ENCODE results near the gene ALX4.

Gene ALX4

DNA sequence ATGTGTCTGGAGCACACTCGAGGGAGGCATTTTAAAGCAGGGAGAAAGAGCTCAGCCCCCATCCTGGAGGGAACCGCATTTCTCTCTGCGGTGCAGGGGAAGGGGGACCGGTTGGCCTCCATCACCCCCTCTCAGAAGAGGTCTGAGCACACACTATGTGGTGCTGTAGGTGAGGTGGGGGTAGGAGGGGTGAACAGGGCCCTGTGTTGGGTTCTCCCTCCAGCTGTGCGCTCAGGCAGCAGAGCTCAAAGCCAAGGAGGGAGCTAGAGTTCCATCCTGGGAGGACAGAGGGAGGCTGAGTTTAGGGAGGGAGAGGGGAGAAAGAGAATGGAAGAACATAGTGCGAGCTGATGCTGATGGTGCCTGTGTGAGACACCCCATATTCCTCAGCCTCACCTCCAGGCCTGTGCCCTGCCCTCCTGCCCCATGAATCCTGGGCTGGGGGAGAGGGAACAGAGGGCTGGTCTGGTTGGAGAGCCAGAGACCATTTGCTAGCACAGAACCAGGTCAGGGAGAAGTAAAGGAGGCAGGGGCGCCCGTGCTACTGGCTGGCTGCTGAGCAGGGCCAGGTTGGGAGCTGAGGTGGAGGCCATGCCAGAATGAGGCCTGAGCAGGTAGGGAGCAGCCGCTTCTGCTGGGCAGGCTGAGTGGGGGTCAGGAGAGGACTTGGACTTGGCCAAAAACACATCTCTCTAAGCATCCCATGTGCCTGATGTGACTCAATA lies 43.7 kb downstream of the ALX4 start:
- peak in 1 of 2 experiments; percentile 3 for DNase-seq

DNA sequence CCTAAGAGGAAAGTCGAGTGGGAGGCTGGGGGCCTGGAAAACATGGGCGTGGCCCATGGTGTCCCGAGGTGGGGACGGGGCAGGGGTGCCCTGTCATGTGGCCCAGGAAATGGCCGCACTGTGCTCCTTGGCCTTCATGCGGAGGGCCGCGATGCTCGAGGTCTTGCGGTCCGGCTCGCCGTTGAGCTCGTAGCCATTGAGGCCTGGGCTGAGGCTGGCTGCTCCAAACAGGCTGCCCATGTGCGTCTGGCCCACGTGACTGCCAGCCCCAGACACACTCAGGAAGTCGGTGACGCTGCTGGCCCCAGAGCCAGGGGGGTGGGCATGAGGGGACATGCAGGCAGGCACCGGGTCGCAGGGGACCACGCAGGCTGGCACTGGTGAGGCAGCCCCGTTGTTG lies 45.2 kb downstream of the ALX4 start:
- no peak for DNase-seq

DNA sequence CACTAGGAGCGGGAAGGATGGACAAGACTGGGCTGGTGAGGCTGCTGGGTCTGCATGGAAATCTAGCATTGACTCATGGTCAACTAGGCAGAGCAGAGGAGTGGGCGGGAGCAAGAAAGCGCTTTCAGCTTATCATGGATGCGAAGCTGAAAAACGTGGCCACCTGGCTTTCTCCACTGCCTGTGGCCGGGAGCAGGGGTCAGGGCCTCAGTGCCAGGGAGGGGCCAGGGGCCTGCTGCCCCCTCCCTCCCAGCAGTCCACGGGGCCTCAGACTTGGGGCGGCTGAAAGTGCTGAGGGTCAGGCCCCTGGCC lies 45.5 kb downstream of the ALX4 start:
- DNase-seq = no peak

DNA sequence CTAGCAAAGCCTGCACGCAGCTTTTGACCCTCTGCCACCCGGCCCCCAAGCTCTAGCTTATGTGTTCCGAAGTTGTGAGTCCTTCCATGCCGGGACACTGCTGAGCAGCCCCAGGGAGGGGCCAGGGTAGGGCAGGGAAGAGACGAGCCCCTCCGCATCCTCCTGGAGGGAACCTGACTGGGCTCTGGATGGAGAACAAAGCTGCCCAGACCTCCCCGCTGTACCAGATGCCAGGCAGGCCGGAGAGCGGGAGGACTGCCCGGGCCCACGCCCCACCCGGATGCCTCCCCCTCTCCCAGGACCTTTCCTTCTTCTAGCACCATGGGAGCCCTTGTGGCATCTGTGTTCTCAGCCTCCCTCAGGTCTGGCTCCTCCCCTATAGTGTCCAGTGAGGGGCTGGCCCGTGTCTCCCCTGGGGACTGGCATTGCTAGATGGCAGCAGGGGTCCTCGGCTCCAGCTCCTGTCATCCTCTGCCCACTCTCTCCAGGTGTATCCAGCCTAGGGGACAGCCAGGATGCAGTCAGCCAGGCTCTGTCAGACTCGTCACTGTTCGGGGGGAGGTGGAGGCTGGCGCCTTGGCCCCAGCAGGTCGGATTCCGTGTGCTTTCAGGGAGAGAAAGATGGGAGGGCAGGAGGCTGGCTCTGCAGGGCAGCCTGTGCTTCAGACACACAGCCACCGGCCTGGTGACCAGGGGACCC lies 46.1 kb downstream of the ALX4 start:
- no peak for DNase-seq

DNA sequence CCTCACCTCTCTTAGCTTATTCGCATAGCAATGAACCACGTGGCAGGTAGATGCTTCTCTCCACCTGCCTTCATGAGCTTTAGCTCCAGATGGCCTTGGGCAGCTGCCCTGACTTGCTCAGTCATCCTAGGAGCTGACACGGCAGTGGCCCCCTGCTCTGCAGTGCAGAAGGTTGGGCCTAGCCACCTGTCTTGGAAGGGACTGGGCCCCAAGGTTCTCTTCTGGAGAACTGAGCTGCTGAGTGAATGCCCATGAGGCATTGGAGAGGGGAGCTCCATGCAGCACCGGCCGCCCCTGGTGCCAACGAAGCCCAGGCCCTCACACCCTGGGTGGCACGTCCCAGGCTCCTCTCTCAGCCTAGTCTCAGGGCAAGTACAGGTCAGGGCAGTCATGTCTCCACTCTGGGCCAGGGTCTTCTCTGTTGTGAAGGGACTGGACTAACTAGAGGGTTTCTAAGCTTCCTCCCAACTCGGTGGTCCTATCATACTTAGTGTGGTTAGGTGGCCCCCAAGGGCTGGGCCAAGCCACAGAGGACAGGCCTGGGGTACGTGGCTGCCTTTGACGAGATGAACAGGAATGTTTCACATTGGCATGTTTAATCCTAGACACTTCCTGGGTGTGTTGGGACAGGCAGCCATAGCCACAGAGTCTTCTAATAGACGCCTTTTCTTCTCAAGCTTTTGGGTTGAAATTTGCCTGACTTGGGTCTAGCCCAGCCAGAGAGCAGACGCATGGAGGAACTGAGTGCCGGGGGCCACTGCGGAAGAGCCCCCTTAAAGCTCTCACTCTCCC lies 47.9 kb downstream of the ALX4 start:
- no peak for DNase-seq

DNA sequence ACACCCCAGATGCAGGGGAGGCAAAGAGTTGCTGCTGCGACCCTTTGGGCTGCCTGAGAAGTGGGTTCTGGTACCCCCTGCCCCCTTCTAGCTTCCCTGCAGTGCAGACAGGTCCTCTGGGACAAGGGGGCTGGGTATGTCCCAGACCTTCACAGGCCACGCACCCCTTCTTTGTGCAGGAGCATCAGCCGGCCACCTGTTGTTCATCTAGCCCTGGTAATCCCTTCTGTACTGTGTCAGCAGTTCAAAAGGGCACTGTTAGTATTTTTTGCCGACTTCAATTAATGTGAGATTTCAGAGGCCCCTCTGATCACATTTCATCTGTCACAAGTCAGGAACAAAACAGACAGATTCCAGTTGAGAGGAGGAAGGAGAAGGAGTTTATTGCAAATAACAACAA lies 49.9 kb downstream of the ALX4 start:
- no peak for DNase-seq

DNA sequence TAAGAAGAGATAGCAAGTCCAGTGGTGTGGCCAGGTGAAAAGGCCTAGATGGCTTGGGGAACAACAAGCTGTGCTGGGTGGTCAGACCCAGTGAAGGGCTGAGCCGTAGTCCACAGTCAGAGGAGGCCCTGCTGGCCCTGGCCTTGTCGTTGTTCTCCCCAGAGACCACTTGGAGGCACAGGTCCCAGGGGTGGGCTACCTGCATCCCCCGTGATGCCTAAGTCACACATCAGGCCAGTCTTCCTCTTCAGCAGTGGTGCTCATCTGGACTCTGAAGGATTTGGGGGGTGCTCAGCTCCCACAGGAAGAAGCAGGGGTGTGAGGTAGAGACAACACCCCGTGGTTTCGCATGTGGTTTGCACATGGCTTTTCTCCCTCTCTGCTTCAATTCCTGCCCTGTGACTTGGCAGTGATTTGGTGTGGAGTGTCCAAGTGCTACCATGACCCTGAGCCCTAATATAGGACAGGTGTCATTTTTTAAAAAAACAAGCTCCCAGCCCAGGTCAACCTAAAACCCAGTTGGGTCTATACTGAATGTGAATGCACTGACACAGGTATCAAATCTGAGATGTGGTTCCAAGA lies 51.0 kb downstream of the ALX4 start:
- no peak for DNase-seq

DNA sequence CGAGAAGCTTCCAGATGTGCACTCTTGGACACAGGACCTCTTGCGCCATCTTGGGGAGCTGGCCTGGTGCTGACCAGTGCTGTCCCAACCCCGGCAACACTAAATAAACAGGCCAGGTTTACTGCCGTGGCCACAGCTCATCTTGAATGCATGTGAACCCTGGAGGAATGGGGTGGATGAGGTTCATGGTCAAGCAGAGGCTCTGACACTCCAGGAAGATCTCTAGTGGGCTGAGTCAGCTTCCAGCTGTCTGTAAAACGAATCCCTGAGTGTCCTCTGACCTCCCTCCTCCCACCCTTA lies 51.8 kb downstream of the ALX4 start:
- DNase-seq = no peak

DNA sequence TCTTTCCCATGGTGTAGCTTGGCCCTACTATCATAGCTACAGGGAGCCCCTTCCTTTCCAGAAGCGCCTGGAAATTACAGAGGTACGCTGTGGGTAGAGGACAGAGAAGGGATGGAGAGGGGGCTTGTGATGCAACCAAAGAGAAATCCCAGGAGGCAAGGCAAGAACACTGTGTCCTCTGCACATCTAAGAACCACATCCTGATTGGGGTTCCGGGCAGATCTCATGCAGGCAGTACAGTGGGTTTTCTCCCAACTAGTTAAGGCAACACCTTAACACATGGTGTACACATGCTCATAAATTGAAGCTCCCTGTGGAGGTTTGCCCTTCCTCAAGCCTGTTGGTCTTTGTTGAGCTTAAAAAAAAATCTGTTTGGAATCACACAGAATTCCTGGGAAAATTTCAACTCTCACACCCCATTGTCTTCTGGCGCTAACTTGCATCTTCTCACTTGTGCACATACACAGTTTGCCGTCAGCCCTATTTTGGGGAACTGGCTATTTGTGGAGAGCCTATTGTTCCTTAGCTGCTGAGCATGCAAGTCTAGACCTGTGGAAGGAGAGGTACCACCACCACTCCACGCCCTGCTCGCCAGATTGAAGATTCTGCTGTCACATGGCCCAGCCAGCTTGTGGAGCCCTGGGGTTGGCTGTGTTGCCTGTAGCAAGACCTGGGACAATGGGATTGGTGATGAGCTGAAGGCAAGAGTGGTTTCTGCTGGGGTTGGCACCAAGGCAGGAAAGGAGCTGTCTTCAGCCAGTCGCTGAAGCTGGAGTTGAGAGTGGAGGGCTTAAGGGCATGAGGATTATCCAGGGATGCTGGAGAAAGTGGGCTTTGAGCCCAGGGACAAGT lies 52.4 kb downstream of the ALX4 start:
- no peak for DNase-seq

DNA sequence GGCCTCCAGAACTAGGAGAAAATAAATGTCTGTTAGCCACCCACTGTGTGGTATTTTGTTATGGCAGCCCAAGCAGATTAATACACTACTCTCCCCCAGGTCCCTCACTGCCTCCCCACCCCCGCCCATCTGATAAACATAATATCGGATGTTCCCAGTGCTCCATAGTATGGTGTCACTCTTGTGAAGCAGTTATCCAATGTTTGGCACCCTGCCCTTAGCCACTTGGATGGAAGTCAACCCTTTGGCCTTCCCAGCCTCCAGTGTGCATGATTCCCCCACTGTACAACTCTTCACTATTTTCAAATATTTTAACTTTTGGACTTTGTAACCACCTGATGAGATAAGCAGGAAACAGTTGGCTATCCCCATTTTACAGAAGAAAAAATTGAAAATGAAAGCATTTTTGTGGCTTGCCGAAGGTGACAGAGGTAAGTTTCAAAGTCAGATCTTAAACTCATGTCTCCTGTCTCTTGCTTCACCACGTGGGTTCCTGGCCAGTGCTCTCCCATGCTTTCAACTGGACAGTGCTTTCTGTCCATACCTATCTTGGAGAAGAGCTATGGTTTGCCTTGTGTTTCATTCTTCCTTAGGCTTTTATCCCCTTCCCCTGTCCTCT lies 53.2 kb downstream of the ALX4 start:
- no peak for DNase-seq

DNA sequence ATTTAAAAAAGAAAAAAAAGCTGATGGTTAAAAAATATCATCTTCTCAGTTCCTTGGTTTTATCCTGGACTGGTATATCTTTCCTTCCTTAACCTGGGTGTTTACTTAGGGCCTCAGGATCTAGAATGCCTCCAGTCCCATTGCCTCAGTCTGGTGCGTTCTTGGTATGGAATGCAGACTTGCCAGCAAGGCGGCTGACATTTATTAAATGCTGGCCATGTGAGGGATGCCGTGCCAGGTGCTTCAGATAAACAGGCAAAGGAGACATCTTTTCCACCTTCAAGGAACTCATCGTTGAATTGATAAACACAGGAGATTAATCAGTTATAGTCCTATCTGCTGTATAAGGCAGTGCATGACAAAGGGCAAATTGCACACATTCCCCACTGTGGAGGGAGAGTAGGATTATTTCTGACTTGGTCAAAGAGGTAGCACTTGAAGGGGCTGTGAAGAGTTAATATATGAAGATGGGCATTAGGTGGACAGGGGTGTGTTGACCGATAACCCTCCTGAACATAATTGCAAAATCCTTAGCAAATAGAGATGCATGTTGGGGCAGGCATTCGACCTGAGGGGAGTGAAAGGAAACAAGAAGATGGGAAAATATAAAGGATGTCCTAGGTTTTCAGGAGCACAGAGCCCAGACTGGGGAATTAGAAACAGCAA lies 54.4 kb downstream of the ALX4 start:
- no peak for DNase-seq

DNA sequence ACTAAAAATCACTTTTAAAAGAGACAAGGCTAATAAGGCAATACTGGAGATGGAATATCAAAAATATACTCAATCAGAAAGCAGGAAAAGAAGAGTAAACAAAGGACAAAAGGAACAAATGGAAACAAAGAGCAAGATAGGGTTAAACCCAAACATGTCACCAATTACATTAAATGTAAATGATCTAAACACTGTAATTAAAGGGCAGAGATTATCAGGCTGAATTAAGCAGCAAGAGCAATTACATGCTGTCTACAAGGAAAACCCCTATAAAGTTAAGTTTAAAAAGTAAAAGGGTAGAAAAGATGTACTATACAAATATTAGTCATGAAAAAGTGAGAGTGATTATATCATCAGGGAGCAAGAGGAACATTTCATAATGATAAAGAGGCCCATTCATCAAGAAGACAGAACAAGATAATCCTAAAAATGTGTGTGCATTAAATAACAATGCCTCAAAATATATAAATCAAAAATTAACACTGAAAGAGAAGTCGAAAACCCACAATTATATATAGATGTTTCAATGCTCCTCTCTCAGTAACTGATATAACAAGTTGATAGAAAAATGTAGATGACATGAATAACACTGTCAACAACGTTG lies 56.8 kb downstream of the ALX4 start:
- no peak for DNase-seq

DNA sequence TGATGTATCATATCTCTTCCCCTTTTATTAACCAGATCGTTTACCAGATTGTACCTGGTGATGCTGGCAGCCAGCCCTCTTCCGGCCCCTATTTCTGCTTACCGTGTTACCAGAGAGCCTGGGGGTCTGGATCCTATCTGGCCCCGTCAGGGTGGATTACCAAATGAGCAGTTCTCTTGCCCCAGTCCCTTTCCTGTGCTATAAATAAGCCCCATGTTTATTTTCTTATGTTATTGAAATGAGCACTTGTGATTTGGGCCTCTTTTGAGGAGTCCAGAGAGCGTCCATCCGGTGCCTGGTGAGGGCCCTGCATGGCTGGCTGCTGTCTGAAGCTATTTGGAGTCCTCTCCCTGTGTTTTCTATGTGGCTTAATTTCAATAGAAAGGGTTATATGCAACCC lies 59.5 kb downstream of the ALX4 start:
- no peak for DNase-seq

DNA sequence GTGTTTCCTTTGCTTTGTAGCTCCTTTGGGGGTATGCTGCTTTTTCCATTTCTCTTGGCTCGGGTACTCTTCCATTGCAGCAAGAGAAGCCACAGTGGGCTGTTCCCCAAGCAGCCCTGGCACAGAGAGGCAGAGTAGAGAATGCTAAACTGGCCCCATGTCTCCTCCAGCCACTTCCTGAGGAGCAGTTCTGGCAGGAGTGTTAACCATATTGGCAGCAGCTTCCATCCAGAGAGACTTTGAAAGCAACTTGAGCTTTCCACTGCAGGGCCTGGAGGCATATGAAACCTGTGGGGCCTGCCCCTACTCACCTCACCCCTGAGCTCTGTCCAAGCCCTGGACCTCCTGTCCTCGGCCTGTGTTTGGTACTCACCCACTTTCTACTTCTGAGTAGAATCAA lies 61.8 kb downstream of the ALX4 start:
- no peak for DNase-seq

DNA sequence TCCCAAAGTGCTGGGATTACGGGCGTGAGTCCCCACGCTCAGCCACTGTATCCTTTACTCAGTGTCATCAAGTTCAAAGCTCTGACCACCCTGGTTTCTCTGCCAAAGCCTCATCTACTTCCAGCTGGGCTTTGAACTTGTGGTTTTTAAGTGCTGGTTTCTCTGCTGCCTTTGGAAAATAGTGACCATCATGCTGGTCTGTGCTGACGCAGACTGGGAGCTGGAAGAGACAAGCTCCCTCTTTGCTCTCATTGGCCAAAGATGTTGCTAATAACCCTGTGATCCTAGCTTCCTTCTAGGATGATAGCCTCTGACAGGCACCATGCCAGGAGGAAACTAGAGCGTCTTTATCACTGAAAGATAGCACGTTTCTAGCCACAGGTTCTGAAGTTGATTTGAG lies 62.4 kb downstream of the ALX4 start:
- no peak for DNase-seq

DNA sequence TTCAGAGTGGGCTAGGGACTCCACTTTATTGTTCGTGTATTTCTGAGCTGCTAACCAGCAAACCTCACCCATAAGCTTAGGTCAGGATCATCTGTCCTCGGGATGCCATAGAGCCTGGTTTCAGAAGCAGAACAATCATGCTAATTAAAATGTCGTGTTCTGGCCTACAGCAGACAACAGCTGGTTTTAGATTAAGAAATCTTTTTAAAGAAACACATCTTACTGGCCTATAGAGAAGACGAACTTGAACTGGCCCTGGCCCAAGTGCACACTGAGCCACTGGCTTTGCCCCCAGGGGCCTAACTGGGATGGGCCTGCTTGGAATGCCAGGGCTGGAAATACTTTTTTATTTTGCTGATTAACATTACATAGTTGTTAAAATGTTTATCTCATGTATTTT lies 63.2 kb downstream of the ALX4 start:
- no peak for DNase-seq

DNA sequence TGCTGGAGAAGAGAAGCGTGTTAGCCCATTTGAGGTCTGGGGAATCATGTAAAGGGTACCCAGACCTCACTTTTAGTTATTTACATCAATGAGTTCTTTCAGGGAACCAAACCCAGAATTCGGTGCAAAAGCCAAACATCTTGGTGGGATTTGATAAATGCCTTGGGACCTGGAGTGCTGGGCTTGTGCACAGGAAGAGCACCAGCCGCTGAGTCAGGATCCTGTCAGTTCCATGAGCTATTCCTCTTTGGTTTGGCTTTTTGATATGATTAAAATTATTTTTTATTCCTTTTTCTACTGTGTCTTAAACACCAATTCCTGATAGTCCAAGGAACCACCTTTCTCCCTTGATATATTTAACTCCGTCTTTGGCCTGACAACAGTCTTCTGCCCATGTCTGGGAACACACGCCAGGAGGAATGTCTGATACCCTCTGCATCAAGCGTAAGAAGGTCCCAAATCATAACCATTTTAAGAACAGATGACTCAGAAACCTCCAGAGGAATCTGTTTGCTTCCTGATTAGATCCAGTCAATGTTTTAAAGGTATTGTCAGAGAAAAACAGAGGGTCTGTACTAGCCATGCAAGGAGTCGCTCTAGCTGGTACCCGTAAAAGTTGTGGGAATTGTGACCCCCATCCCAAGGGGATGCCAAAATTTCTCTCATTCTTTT lies 65.2 kb downstream of the ALX4 start:
- no peak for DNase-seq

DNA sequence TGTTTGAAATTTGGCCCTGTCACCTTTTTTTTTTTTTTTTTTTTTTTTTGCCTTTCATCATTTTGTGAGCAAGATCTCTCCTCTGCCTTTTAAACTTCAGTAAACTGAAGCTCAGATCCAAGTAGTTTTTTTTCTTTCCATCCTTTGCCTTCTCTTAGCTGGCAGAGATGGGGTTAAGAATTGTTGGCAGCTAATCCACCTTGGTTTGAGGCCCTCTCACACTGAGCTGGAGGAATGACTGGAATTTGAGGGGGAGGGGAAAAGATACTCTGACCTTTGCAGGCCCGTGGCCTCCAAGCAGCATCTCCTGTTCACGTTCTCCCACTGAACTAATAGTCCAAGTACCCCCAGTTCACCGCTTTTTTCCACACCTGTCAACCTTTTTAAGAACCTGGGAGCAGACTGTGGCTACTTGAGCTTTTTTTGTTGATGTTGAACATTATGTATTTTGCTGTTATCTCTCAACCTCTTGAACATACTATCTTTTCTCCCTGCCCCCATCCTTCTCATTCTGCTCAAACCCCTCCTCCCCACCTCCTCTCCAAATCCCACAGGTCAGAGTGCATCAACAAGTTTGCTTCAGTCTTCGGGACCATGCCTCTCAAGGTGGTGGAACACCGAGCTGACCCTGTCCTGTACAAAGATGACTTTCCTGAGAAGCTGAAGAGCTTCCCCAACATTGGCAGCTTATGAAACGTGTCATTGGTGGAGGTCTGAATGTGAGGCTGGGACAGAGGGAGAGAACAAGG lies 66.2 kb downstream of the ALX4 start:
- no peak for DNase-seq

DNA sequence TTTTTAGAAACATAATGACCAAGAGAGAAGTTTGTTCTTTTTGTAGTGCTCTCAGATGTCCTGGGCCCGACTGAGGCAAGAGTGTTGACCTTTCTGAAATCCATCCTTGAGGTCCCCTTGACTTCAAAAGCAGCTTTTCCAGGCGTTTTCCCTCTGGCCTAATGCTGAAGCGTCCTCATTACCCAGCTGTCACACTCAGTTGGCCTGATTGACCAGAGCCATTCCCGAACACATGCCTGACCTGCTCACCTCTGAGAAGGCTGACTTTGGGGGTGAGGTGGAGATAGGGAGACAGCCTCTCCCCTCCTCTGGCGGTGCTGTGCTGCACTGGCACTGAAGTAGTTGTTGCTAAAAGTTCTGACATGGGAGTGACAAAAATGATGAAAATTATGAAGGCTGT lies 66.9 kb downstream of the ALX4 start:
- DNase-seq = no peak

DNA sequence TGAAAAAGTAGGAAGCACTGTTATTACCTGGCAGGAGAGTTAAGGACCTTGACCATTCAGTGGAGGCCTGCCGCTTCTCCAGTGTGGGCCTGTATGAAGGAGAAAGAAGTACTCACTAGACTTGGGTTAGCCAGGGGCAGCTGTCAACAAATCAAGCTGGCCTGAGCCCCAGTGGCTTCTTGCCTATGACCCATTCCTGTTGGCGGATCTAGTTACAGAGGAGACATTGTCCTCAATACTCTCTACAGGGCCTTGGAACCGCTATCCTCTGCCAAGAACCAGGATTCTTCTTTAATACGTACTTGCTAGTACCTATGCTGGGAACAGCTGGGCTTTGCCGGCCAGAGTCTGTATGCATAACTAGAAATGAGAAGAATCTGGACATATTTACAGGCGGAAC lies 68.1 kb downstream of the ALX4 start:
- DNase-seq = no peak
